Endothelial cell of umbilical vein (primary cell): Measurements from ENCODE around the gene DBX1.

Source experiments
- EZH2 ChIP-seq: IDR thresholded peaks from 2 replicates; pipeline ENCODE4 v1.6.1; 2012; ENCODE audit warnings: borderline replicate concordance, low read depth, mild to moderate bottlenecking, moderate library complexity, low read length, inconsistent platforms; ENCODE audit not compliant: severe bottlenecking
- FOS ChIP-seq: IDR thresholded peaks from 2 replicates; pipeline ENCODE4 v1.6.1; 2011; ENCODE audit warnings: mild to moderate bottlenecking, low read length, moderate library complexity, borderline replicate concordance; ENCODE audit not compliant: insufficient read depth
- GATA2 ChIP-seq: IDR thresholded peaks from 2 replicates; pipeline ENCODE4 v1.7.0; 2011; ENCODE audit warnings: low read depth, mild to moderate bottlenecking, moderate library complexity, mixed read lengths, low read length; ENCODE audit not compliant: insufficient read length, insufficient read depth
- JUN ChIP-seq: IDR thresholded peaks from 2 replicates; pipeline ENCODE4 v1.6.1; 2011; ENCODE audit warnings: borderline replicate concordance, low read depth; ENCODE audit not compliant: insufficient read length, insufficient read depth
- MYC ChIP-seq: IDR thresholded peaks from one replicate; pipeline ENCODE4 v1.6.1; 2011; ENCODE audit warnings: mild to moderate bottlenecking, low read depth, low read length
- POLR2A ChIP-seq: IDR thresholded peaks from 2 replicates; pipeline ENCODE4 v1.6.1; 2012; ENCODE audit warnings: low read depth, mild to moderate bottlenecking, control low read depth, low read length
- POLR2AphosphoS5 ChIP-seq: IDR thresholded peaks from 2 replicates; pipeline ENCODE4 v1.6.1; 2012; ENCODE audit warnings: low read depth, mild to moderate bottlenecking, control low read depth, low read length, moderate library complexity; ENCODE audit not compliant: insufficient read depth
- TF ChIP-seq, protein P1 (sequence below), 2 donors: IDR thresholded peaks; 1 replicate in 1 of 2; 2 replicates in 1 of 2; pipeline ENCODE4 v1.5.1; 2011; ENCODE audit warnings: low read length in 2 of 2, mild to moderate bottlenecking in 2 of 2, moderate library complexity in 2 of 2, control low read depth in 1 of 2, inconsistent platforms in 1 of 2, low read depth in 1 of 2; ENCODE audit not compliant: insufficient read depth in 1 of 2; ENCODE audit errors: extremely low read depth in 1 of 2
- TF ChIP-seq, protein P2 (sequence below): IDR thresholded peaks from 2 replicates; pipeline ENCODE4 v1.6.1; 2011; ENCODE audit not compliant: insufficient read depth, insufficient read length

DNA sequence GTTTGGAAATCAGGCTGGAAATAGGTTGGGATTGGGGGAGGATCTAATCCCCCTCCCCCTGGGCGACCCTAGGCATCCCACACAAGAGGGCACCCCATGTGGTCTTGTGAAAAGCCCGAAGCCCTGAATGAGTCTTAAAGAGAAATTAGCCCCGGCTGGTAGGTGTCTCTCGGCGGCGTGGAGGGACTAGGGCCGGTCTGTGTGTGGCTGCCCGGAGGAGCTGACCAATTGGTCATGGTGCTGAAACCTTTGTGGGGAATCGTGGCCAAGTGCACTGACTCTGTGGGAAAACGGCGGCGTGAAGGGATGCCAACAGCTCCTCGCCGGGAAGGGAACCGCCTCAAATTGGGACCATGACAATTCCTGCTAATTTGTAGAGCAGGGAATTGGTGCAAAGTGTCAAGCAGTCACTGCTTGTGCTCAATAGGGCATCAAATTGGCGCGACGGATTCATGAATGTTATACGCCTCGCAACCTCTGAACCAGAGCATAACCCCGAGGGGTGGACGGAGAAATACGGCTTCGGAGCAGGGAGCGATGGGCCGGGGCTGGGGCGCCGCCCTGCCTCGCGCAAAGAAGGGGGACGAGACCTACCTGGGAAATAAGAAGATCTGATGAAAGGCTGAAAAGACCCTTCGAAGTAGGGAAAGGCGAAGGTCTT is 1.5 kb downstream of the DBX1 start:
- TF ChIP-seq, protein P1, sequence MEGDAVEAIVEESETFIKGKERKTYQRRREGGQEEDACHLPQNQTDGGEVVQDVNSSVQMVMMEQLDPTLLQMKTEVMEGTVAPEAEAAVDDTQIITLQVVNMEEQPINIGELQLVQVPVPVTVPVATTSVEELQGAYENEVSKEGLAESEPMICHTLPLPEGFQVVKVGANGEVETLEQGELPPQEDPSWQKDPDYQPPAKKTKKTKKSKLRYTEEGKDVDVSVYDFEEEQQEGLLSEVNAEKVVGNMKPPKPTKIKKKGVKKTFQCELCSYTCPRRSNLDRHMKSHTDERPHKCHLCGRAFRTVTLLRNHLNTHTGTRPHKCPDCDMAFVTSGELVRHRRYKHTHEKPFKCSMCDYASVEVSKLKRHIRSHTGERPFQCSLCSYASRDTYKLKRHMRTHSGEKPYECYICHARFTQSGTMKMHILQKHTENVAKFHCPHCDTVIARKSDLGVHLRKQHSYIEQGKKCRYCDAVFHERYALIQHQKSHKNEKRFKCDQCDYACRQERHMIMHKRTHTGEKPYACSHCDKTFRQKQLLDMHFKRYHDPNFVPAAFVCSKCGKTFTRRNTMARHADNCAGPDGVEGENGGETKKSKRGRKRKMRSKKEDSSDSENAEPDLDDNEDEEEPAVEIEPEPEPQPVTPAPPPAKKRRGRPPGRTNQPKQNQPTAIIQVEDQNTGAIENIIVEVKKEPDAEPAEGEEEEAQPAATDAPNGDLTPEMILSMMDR (IDR thresholded peaks at IDR 0.05; ENCODE audit: extremely low read depth in 1 of 2, insufficient read depth in 1 of 2, low read depth in 1 of 2, low read length in 2 of 2), result no peak
- TF ChIP-seq MYC (no peak), POLR2A (no peak), EZH2 (peak; percentile 64), POLR2AphosphoS5 (no peak), GATA2 (no peak), JUN (no peak), FOS (no peak)
- TF ChIP-seq, protein P2, sequence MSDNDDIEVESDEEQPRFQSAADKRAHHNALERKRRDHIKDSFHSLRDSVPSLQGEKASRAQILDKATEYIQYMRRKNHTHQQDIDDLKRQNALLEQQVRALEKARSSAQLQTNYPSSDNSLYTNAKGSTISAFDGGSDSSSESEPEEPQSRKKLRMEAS, result no peak
